C4-2B (cell line): ENCODE measurements around the gene ZNF487.

ENCODE experiments used
- CTCF ChIP-seq: fragments of 450-650 bp; conservative IDR thresholded peaks from 2 replicates; pipeline ENCODE4 v1.5.1; 2017; ENCODE audit warnings: mild to moderate bottlenecking
- ZFX ChIP-seq: fragments of 450-650 bp; IDR thresholded peaks from 2 replicates; pipeline ENCODE4 v1.6.1; 2017

DNA sequence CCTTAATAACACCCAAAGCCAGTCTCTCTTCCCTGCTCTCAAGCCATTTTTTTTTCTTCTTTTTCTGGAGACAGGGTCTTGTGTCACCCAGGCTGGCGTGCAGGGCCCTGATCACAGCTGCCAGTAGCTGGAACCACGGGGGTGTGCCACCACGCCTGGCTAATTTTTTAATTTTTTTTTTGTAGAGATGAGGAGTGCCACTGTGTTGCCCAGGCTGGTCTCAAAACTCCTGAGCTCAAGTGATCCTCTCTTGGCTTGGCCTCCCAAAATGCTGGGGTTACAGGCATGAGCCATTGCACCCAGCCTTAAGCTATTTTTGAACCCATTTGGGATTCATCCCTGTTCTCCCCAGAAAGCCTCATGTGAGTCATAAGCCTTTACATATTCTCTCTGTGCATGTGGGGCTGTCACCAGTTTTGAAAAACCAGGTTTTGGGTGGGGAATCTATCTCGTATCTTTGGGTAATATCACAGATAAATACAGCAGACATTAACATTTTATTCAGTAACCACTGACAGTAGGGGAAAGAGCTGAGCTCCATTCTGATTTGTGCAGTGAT, 15.5 kb downstream of the ZNF487 start:
- TF ChIP-seq CTCF: no peak
- no peak for TF ChIP-seq ZFX
